ENCODE data around the gene GRID2. TPM values are rescaled to one million over a fixed set of nuclear protein-coding genes. Genes with fewer than 3 reads are reported as not detected.

Gene GRID2
- total and polyA plus RNA-seq, 8 donors, result 6.4 TPM; not detected in 7

GRCh38 chr4:92305878-92306520 is 2.2 kb downstream of the GRID2 start:
- Histone ChIP-seq H3K27ac (peak overlapping the region in 1 of 5 donors; percentile 69), H3K4me3 (peak overlapping the region; percentile 44 to 54 (median 45)), H3K4me1 (peaks cover 18 to 31% (median 28%) of the 10 kb centered on the region in 4 donors), H3K27me3 (peaks cover 0 to 54% (median 30%) of the 10 kb centered on the region in 3 donors), H3K9me3 (no peaks in the 10 kb centered on the region), H3K36me3 (no peaks in the 10 kb centered on the region)
- no peak for TF ChIP-seq POLR2A (IDR thresholded peaks at IDR 0.05)
- TF ChIP-seq POLR2AphosphoS5 (IDR thresholded peaks at IDR 0.05), result no peak
- no peak for TF ChIP-seq EP300 (IDR thresholded peaks at IDR 0.05)
- TF ChIP-seq, protein P1, sequence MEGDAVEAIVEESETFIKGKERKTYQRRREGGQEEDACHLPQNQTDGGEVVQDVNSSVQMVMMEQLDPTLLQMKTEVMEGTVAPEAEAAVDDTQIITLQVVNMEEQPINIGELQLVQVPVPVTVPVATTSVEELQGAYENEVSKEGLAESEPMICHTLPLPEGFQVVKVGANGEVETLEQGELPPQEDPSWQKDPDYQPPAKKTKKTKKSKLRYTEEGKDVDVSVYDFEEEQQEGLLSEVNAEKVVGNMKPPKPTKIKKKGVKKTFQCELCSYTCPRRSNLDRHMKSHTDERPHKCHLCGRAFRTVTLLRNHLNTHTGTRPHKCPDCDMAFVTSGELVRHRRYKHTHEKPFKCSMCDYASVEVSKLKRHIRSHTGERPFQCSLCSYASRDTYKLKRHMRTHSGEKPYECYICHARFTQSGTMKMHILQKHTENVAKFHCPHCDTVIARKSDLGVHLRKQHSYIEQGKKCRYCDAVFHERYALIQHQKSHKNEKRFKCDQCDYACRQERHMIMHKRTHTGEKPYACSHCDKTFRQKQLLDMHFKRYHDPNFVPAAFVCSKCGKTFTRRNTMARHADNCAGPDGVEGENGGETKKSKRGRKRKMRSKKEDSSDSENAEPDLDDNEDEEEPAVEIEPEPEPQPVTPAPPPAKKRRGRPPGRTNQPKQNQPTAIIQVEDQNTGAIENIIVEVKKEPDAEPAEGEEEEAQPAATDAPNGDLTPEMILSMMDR (IDR thresholded peaks at IDR 0.05), result no peak
- 2 to 8% (median 5%) methylated on average over 15 of the region's 15 CpGs for WGBS, 5 donors
- intact Hi-C loops (cut with DNase I; ENCODE audit: low total_unique reads), result no loop called here
- peak in 1 of 2 donors; percentile 32 for DNase-seq

GRCh38 chr4:92307181-92307580 is 3.4 kb downstream of the GRID2 start:
- Histone ChIP-seq H3K36me3 (no peaks in the 10 kb centered on the region), H3K4me3 (no peak overlapping the region), H3K27me3 (peaks cover 0 to 48% (median 30%) of the 10 kb centered on the region in 3 donors), H3K27ac (no peak overlapping the region), H3K9me3 (no peaks in the 10 kb centered on the region), H3K4me1 (peaks cover 18 to 31% (median 28%) of the 10 kb centered on the region in 4 donors)
- no peak for DNase-seq
- TF ChIP-seq, protein P1 (IDR thresholded peaks at IDR 0.05), result no peak
- no peak for TF ChIP-seq POLR2AphosphoS5 (IDR thresholded peaks at IDR 0.05)
- no peak for TF ChIP-seq POLR2A (IDR thresholded peaks at IDR 0.05)
- no peak for TF ChIP-seq EP300 (IDR thresholded peaks at IDR 0.05)
- intact Hi-C loops (cut with DNase I; ENCODE audit: low total_unique reads), result no loop called here
- 89 to 94% (median 92%) methylated on average over 2 of the region's 2 CpGs for WGBS, 5 donors

GRCh38 chr4:92307866-92308265 is 4.1 kb downstream of the GRID2 start:
- Histone ChIP-seq H3K4me3 (no peak overlapping the region), H3K36me3 (no peaks in the 10 kb centered on the region)

GRCh38 chr4:92317047-92317446 is 13.3 kb downstream of the GRID2 start:
- Histone ChIP-seq H3K4me3 (no peak overlapping the region), H3K27ac (no peak overlapping the region), H3K36me3 (no peaks in the 10 kb centered on the region), H3K4me1 (no peaks in the 10 kb centered on the region), H3K9me3 (no peaks in the 10 kb centered on the region), H3K27me3 (no peaks in the 10 kb centered on the region)
- TF ChIP-seq POLR2AphosphoS5 (IDR thresholded peaks at IDR 0.05), result no peak
- no peak for TF ChIP-seq EP300 (IDR thresholded peaks at IDR 0.05)
- TF ChIP-seq POLR2A (IDR thresholded peaks at IDR 0.05), result no peak
- TF ChIP-seq, protein P1 (IDR thresholded peaks at IDR 0.05), result no peak
- no peak for DNase-seq
- 94 to 100% (median 97%) methylated on average over 1 of the region's 1 CpG for WGBS, 5 donors
- intact Hi-C loops (cut with DNase I; ENCODE audit: low total_unique reads), result no loop called here

More at GRCh38 chr4:92307866-92308265, 4.1 kb downstream of the GRID2 start:
- intact Hi-C loops (cut with DNase I; ENCODE audit: low total_unique reads), result no loop called here
- DNase-seq, result no peak
- Histone ChIP-seq H3K4me1 (peaks cover 18 to 31% (median 28%) of the 10 kb centered on the region in 4 donors), H3K27ac (no peak overlapping the region), H3K27me3 (peaks cover 0 to 41% (median 30%) of the 10 kb centered on the region in 3 donors), H3K9me3 (no peaks in the 10 kb centered on the region)
- WGBS, 5 donors, result 60 to 75% (median 63%) methylated on average over 4 of the region's 4 CpGs
- TF ChIP-seq, protein P1 (IDR thresholded peaks at IDR 0.05), result no peak
- no peak for TF ChIP-seq EP300 (IDR thresholded peaks at IDR 0.05)
- TF ChIP-seq POLR2A (IDR thresholded peaks at IDR 0.05), result no peak
- no peak for TF ChIP-seq POLR2AphosphoS5 (IDR thresholded peaks at IDR 0.05)

All from stomach (tissue), 9 donors.